Left lung (tissue), 10 donors: Measurements from ENCODE around the gene TMEM107. TPM values are rescaled to one million over a fixed set of nuclear protein-coding genes. Genes with fewer than 3 reads are reported as not detected.

Experiments
- ATAC-seq: fragments of 200-7000 bp; cut with Tn5 transposase; one replicate; pipeline ENCODE4 v1.9.1; 2020; ENCODE audit warnings: moderate library complexity
- DNase-seq, 4 donors: peaks; one replicate each; pipeline ENCODE4 v3.0.0-alpha.2; 2013 to 2020
- H3K27ac ChIP-seq, 2 donors: fragments of 200-600 bp; sonication (generic) in 1 of 2; one replicate each; pipeline versions ENCODE4 v1.5.0 to v1.8.0; 2020 to 2021
- H3K27me3 ChIP-seq, 2 donors: fragments of 200-600 bp; sonication (generic) in 1 of 2; one replicate each; pipeline versions ENCODE4 v1.5.0 to v1.8.0; 2020 to 2021
- H3K36me3 ChIP-seq, 2 donors: fragments of 200-600 bp; sonication (generic) in 1 of 2; one replicate each; pipeline versions ENCODE4 v1.5.0 to v1.8.0; 2020 to 2021
- H3K4me1 ChIP-seq, 2 donors: fragments of 200-600 bp; one replicate each; pipeline ENCODE4 v1.8.0; 2021
- H3K4me3 ChIP-seq, 2 donors: fragments of 200-600 bp; sonication (generic) in 1 of 2; one replicate each; pipeline versions ENCODE4 v1.5.0 to v1.8.0; 2020 to 2021; ENCODE audit warnings: mild to moderate bottlenecking in 1 of 2
- H3K9me3 ChIP-seq, 2 donors: fragments of 200-600 bp; sonication (generic) in 1 of 2; one replicate each; pipeline versions ENCODE4 v1.5.0 to v1.8.0; 2020 to 2021
- intact Hi-C, 2 donors: fragments of 100-400 bp; cut with DNase I; formaldehyde crosslinking; loops; one replicate each; pipeline versions ENCODE4 v1.11.2 to v1.14.2; 2022
- polyA plus RNA-seq, 6 donors: library from polyadenylated mRNA; unstranded; fragments of 120-200 nt; gene quantifications; one replicate each; pipeline ENCODE4 v1.2.1, GENCODE V29; 2013; ENCODE audit not compliant: insufficient read length in 6 of 6
- total RNA-seq, 2 donors: library from RNA; stranded (reverse); fragmentation: NEBNext Ultra II Directional; extraction: Animal tissue kit (Norgen Biotek cat#: 25700); gene quantifications; one replicate each; pipeline ENCODE4 v1.2.1, GENCODE V29; 2021
- TF ChIP-seq, protein P1 (sequence below), 2 donors: fragments of 200-600 bp; sonication (generic) in 1 of 2; IDR thresholded peaks; one replicate each; pipeline versions ENCODE4 v1.5.0 to v1.8.0; 2021; ENCODE audit warnings: antibody characterized with exemption in 2 of 2
- donor health status: DM: no; HTN: yes; CAD: no.
- donor health status: DM: no; HTN: no; CAD: no.

The TMEM107 gene
- total and polyA plus RNA-seq, 8 donors = 15.0 to 21.0 (median 18.5) TPM

DNA sequence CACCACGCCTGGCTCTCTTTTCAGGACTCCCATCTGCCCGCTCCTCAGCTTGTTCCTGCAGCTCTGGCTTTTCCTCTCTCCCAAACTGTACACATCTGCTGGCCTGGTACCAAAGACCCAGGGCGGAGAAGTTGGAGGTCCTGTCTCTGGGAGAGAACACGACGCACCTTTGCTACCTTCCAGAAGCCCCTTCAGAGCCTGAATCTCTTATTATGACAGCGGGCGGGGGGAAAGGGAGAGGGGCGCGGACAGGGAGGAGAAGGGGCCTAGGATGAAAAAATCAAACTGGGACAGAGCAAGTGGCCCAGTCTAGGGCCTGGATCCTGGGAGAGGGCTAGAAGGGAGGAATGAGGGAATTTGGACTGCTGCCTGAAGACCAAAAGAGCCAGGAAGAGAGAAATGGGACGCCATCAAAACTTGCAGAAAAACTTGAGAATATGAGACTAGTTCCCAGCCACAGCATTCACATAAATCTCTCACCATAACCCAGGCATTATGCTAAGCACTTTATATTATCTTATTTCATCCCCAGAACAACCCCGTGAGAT, 21.5 kb downstream of the TMEM107 start:
- DNase-seq (no peak), ATAC-seq (no peak)
- Histone ChIP-seq H3K4me3 (peak overlapping the region; percentile 74 to 88), H3K27me3 (no peaks in the 10 kb centered on the region), H3K4me1 (peaks cover 31 to 86% of the 10 kb centered on the region in 2 donors), H3K27ac (peak overlapping the region; percentile 97 to 100), H3K36me3 (peaks cover 0 to 24% of the 10 kb centered on the region in 2 donors), H3K9me3 (no peaks in the 10 kb centered on the region)
- TF ChIP-seq, protein P1, sequence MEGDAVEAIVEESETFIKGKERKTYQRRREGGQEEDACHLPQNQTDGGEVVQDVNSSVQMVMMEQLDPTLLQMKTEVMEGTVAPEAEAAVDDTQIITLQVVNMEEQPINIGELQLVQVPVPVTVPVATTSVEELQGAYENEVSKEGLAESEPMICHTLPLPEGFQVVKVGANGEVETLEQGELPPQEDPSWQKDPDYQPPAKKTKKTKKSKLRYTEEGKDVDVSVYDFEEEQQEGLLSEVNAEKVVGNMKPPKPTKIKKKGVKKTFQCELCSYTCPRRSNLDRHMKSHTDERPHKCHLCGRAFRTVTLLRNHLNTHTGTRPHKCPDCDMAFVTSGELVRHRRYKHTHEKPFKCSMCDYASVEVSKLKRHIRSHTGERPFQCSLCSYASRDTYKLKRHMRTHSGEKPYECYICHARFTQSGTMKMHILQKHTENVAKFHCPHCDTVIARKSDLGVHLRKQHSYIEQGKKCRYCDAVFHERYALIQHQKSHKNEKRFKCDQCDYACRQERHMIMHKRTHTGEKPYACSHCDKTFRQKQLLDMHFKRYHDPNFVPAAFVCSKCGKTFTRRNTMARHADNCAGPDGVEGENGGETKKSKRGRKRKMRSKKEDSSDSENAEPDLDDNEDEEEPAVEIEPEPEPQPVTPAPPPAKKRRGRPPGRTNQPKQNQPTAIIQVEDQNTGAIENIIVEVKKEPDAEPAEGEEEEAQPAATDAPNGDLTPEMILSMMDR (IDR thresholded peaks at IDR 0.05) = no peak
- intact Hi-C loops = no loop called here

DNA sequence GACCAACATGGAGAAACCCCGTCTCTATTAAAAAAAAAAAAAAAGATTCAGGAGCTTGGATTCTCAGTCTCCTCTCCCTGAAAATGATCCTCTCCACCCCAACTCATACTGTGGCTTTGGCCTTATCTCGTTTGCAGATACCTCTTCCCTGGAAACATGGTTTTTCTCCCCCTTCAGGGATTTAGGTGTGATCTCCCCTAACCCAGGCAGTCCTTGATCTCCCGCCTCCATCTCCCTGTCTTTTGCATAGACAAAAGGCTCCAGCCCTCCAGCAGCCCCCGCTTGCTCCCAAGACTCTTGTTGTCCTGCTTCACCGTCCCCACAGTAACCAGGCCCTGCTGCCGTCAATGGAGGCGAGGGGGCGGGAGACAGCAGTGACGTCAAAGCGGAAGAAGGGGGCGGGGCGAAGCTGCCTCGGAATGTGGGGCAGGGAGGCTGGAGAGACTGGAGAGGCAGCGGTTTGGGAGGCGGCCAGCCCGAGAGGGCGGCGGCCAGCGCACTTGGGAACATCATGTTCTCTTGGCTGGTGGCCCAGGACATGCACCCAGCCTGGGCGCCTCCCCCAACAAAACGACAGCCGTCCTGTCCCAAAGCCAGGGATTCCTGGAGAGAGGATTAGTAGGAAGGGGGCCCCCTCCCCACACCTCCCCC, 22.1 kb downstream of the TMEM107 start:
- peak overlapping the region; percentile 97 to 100 for H3K27ac ChIP-seq
- ATAC-seq = peak; percentile 49
- H3K4me3 ChIP-seq = peak overlapping the region; percentile 74 to 88
- TF ChIP-seq, protein P1 (IDR thresholded peaks at IDR 0.05) = no peak
- H3K36me3 ChIP-seq = peaks cover 0 to 24% of the 10 kb centered on the region in 2 donors
- DNase-seq = peak; percentile 99 to 100 (median 99)
- no peaks in the 10 kb centered on the region for H3K27me3 ChIP-seq
- intact Hi-C loops = no loop called here
- H3K4me1 ChIP-seq = peaks cover 31 to 83% of the 10 kb centered on the region in 2 donors
- no peaks in the 10 kb centered on the region for H3K9me3 ChIP-seq

DNA sequence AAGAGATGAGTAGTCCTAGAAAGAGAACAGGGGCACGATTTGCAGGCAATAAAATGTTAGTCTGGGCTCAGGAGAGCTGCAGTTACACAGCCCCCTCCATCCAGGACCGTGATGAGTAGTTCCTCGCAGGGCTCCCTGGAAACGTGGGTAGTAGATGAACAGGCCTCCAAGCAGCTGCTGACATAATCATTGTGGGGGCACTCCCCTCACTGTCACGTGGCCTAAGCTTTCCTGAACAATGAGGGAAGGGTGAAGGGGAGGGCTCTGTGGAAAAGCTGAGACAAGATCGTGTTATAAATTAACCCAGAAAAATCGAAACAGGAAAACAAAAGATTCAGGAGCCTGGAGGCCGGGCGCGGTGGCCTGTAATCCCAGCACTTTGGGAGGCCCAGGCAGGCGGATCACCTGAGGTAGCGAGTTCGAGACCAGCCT, 22.6 kb downstream of the TMEM107 start:
- H3K4me3 ChIP-seq = peak overlapping the region; percentile 13 to 88
- H3K27ac ChIP-seq = peak overlapping the region; percentile 97 to 100
- ATAC-seq (peak; percentile 21), DNase-seq (peak; percentile 45 to 91 (median 80))
- no peaks in the 10 kb centered on the region for H3K9me3 ChIP-seq
- no peaks in the 10 kb centered on the region for H3K27me3 ChIP-seq
- peaks cover 0 to 28% of the 10 kb centered on the region in 2 donors for H3K36me3 ChIP-seq
- H3K4me1 ChIP-seq = peaks cover 31 to 78% of the 10 kb centered on the region in 2 donors
- TF ChIP-seq, protein P1 (IDR thresholded peaks at IDR 0.05) = no peak
- intact Hi-C loops = no loop called here

DNA sequence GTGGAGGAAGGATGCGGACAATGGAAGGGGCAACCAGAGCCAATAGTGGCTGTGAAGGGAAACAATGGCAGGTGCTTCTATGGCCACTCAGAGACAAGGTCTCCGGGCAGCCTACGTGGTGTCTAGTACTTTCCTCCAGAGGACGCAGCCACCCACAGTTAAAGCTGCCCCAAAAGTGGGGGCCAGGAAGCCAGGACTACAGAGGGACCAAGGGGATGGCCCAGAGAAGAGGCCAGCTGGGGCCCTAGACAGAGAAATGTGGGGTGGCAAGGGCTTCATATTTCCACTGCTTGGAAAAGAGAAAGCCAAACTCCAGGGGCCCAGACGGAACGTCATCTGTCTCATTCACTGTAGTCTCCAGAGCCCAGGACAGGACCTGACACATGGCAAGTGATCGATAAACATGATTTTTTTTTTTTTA, 23.1 kb downstream of the TMEM107 start:
- DNase-seq = peak in 1 of 4 donors; percentile 36
- Histone ChIP-seq H3K27ac (peak overlapping the region; percentile 97 to 100), H3K4me3 (peak overlapping the region in 1 of 2 donors; percentile 88), H3K36me3 (peaks cover 0 to 28% of the 10 kb centered on the region in 2 donors), H3K27me3 (no peaks in the 10 kb centered on the region), H3K4me1 (peaks cover 31 to 75% of the 10 kb centered on the region in 2 donors), H3K9me3 (no peaks in the 10 kb centered on the region)
- intact Hi-C loops = no loop called here
- no peak for ATAC-seq
- TF ChIP-seq, protein P1 (IDR thresholded peaks at IDR 0.05) = no peak

DNA sequence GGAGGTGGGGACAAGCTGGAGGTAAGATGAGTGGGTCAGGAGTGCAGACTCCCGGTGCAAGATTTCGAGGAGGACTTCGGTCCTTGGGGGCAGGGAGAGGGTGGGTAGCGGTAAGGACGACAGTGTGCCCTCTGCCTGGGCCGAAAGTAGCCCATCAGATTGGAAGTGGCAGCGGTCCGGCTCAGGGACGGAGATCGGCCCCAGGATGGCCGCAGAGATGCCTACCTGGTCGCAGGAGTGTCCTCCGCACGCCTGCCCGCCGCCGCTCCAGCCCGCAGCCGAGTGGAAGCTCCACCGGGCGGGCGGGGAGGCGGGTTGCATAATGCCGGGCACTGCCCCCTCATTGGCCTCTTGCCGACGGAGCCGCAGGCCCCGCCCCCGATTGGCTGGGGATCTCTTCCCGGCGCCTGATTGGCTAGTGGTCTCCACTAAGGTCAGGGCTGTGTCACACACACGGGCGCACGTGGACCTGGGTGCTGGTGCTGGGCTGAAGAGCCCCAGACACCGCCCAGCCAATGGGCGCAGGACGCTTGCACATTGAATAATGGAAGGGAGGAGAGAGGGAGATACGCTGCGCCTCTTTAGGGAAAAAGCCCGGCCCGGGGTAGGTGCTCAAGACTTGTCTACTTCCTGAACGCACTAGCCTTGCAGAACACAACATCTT, 23.9 kb downstream of the TMEM107 start, which contains the start of gene PER1:
PER1 (minus strand) TSS at position 293 of the 664 bp plus-strand sequence. CDS start 1,698 bp downstream, outside the sequence.
- intact Hi-C loops = no loop called here
- TF ChIP-seq, protein P1 (IDR thresholded peaks at IDR 0.05) = no peak
- Histone ChIP-seq H3K4me3 (peak within 1 kb of the TSS; percentile 74 to 88), H3K27me3 (no peaks in the 10 kb centered on the region), H3K9me3 (no peaks in the 10 kb centered on the region), H3K36me3 (peaks cover 0 to 36% of the 10 kb centered on the region in 2 donors), H3K27ac (peak within 1 kb of the TSS; percentile 97 to 100), H3K4me1 (peaks cover 31 to 75% of the 10 kb centered on the region in 2 donors)
- ATAC-seq = peak; percentile 52
- peak; percentile 83 to 99 (median 96) for DNase-seq
